EH (cell line): Measurements from ENCODE around the gene BPIFB1.

ENCODE experiments used
- DNase-seq: peaks from one replicate; pipeline ENCODE4 v3.0.0-alpha.2; 2015; ENCODE audit warnings: low read depth

The BPIFB1 gene

DNA sequence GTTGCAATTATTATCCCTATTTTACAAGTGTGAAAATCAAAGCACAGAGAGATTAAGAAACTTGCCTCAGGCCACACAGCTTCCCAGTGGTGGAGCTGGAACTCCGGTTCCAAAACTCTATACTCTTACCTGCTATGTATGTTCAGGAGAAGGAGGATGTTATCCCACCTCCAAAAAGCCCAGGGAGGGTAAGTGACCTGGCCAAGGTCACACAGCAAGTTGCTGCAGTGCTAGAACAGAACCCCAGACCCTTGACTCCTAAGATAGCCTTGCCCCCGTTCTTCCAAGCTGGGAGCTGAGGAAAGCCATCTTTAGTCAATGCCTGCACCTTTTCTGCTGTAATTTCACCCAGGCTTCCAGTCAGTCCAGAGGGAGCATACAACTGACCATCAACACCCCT is 42.3 kb downstream of the BPIFB1 start:
- DNase-seq: no peak

DNA sequence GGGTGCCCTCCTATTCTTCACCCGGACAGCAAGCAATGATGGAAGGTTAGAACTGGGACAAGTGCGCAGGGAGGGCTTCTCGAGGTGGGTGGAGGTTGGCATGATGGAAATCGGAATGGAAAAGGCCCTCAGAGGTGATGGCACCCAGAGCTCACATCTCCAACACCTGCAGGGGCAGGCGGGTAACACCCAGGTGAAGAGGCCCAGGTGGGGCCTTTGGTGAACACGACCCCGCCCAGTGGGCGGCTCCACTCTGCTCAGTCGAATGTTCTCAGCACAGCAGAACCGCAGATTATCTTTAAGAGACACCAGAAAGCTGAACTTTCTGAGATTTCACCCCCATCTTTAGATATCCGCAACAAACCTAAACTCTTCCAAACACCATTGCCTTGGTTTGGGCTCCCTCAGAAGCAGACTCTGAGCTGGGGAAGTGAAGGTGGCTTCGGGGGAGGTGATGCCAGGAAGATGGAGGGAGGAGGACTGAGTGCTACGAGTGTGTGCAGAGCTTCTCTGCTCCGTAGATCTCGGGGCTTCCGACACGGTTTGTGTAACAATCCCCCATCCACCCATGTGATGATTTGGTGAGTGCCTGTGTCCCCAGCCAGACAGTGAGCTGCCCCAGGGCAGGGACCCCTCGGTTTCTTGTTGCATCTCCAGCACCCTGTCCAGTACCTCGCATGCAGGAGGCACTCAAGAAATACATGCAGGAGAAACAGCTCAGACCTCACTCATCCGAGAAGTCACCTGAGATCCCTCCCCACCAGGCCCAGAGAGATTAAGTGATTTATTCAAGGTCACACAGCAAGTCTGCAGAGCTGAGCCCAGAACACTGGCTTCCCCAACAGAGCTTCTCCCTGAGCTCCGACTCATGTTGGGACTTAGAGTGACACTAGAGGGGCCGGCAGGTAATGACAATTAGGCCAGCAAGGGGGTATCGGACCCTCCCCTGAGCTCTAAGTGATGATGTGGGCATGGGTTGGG is 45.4 kb downstream of the BPIFB1 start:
- no peak for DNase-seq

DNA sequence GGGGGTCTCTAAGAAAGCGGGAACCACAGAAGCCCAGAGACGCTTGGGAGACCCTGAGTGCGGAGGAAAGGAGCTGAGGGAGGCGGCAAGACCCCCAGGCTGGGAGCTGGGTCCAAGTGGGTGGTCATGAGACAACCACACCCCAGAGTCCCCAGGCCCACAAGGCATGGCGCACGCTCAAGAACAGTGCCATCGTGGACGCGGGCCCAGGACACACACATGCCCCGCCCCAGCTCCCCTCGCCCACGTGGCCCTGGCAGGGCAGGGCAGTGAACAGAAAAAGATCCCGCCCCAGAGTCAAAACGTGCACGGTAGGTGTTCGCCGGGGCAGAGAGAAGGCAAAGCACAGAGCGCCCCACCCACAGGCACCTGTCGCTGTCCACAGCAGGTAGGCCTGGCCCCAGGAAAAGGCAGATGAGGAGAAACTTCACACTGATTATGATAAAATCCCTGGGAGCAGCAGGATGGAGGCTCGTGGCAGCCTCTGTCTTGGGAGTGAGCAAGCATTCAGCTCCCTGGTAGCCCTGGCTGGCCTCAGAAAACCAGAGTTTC is 50.0 kb downstream of the BPIFB1 start:
- no peak for DNase-seq

DNA sequence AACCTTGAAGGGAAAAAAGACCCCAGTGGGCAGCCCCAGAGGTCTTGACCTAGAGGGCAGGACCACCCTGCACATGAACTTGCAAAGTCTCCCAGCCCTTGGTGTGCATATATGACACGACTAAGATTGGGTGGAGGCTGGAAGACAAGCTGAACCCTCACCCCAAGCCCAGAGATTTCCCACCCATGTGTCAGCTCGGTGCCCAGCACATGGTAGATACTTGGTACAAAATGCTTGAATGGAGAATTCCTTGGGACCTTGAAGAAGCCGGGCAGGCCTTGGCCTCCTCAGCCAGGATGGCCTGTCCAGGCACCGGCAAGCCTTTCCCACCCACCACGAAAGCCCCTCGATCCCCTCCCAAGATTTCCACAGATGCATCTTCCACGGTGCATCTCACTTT is 50.6 kb downstream of the BPIFB1 start:
- no peak for DNase-seq

DNA sequence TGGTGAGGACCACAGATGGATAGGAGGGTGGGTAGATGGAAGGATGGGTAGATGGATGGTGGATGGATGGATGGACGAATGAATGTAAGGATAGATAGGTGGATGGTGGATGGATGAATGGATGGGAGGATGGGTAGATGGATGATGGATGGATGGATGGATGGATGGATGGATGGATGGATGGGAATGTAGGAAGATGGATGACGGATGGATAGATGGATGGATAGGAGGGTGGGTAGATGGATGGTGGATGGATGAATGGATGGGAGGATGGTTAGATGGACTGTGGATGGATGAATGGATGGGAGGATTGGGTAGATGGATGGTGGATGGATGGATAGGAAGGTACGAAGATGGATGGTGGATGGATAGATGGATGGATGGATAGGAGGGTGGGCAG is 51.1 kb downstream of the BPIFB1 start:
- no peak for DNase-seq

DNA sequence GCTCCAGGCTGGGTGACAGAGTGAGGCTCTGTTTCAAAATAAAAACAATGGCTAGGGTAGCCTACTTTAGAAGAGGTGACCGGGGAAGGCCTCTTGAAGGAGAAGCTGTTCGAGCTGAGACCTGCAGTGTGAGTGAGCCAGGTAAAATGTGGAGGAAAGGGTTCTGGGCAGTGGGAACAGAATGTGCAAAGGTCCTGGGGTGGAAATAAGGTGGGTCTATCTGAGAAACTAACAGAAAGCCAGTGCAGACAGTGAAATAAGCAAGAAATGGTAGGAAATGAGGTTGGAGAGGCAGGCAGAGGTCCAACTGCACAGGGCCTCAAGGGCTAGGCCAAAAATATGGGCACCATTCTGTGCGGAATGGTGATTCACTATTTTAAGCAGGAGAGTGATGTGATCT is 53.4 kb downstream of the BPIFB1 start:
- no peak for DNase-seq

DNA sequence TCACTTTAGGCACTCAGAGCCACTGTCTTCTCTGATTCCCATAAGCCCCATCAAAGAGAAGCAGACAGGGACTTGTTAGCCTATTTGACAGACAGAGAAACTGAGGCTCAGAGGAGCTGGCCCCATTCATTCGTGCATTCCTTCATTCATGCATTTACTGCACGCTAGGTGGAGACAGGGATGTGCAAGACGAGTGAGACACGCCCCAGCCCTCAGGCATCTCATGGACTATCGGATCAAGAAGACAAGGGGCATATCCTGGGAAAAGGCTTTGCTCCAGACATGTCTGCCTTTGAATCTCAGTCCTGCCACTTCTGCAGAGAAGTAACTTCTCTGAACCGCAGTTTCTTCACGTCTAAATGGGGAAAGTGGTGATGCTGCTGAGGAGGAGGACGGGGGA is 54.1 kb downstream of the BPIFB1 start:
- DNase-seq: peak; percentile 12

DNA sequence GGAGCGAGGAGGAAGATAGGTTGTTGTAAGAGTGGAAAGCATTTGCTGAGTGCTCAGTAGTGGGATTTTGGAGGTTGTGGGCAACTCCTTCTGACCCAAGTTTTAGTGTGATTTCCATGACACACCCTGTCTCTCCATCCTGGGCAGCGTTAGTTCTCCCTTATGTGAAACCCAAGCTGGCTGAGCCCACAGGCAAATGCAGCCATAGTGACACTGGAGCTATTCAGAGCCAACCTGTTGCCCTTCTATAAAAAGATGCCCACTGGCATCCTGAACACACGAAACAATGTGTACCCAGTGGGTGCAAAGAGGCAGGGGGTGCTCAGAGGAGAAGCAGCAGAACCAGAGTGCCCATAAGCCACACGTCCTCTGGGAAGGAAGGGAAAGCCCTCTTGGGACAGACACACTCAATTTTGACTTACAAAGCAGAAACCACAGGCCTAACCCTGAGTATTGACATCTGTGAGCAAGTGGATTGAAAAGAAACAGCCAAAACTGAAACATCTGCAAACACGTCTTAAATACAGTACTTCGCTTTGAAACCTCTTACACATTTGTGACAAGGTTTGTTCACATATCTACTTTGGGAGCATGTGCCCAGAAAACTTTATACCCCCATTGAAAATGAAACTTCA is 54.6 kb downstream of the BPIFB1 start:
- no peak for DNase-seq

DNA sequence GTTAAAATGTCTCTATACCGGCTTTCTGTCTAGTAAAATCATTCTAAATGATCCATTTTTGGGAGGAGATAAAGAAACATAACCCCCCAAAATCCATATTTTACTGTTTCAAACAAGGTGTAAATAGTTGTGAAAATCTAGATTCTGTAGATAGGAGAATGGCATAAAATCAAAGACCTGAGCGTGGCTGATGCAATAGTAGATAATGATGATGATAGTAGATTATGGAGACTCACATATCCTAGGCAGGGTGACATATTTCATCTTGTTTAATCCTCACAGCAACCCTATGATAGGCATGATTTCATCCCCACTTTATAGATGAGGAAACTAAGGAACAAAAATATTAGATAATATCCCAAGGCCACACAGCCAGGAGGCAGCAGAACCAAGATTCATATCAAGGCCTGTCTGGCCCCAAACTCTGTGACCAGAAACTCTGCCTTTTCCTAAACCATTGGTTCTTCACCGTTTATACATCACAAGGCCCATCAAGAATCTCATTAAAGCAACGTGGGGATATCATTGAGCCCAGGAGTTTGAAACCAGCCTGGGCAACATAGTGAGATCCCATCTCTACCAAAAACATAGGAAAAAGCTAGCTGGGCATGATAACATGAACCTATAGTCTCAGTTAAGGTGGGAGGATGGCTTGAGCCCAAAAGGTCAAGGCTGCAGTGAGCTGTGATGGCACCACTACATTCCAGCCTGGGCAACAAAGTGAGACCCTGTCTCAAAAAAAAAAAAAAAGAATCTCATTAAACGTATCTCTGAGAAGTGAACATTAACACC is 55.6 kb downstream of the BPIFB1 start:
- no peak for DNase-seq

DNA sequence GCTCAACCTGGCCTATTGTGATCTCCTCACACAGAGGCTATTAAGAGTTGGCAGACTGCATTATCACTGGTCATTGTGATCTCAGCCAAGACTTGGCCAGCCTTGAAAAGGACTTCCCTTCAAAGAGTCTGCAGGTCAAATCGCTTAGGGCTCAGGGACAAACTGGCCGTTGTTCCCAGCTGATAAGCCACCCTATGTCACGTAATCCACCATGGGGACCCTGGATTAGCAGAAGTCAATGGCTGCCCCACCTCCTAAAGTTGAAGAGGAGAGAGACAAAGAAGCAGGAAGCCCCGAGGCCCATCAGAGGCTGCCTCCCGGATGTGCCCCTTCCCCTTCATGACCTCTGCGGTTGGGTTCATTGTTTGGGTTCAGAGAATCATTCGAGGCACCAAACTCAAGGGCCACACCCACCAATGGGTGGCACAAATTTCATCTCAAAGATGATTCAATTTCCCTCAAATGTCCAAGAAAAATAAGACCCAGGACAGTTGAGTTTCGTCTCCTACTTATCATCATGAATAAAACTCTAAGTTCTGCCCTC is 56.6 kb downstream of the BPIFB1 start:
- no peak for DNase-seq

DNA sequence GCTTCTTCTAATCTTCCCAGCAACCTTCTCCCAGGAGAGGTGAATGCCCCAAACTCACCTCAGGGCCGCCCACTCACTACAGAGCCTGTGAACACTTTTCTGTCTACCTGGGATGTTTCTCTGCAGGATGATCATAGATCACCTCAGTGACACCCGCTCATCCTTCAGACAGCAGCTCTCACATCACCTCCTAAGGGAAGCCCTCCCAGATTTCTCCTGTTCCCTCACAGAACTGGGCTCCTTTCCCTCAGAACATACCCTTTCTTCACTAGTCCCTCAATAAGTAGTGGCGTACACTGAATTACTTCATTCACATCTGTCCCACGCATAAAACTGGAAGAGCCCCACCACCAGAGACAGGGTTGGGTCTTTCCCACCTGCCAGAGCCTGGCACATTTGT is 60.5 kb downstream of the BPIFB1 start:
- no peak for DNase-seq

DNA sequence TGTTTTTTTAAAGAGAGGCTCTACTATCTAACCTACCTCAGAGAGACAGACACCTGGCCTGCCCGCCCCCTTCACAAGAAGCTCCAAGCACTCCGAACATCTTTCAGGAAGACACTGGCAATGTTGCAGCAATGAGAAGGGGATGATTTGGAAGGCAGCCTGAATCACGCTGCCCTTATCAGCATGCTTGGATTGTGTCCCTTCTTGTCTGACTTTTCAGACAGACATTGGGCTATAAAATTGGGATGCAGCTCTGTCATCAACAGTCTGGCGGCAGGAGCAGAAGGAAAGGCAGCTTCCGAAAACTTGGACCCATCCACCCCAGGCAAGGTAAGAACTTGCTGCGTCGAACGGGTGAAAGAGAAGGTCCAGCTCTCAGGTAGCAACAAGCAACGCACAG is 62.3 kb downstream of the BPIFB1 start:
- DNase-seq: no peak

DNA sequence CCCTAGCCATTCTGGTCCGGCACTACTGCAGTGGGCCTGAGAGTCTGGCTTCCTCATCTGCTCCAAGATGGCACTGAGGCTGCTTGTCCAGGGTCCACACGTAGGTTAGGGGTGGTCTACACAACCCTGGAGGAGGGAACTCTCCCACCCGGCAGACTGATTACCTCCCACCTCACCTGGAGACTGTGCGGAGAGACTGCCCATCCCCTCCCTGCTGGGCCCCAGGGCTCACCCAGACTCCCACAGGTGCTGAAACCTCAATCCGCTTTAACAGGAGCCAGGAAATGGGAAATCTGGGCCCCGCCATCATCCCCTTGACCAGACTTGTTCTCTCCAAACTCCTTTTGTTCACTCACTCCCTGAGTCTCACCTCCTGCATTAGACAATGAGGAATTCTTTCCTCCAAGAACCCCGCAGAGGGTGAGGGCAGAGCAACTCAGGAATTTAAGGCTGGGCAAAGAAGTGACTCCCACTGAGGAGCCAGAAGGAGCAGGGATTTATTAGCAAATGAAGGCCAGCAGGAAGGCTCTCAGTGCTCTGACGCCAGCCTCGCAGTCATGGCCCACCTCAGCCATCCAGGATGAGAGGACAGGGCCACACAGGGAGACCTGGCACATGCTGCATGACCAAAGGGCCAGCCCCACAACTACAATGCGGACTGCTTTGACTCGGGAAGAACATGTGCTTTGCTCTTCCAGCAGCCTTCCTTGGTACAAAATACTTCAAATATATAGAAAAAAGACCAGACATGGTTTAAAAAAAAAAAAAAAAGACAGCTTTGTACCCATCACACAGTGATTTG is 65.3 kb downstream of the BPIFB1 start:
- DNase-seq: no peak

DNA sequence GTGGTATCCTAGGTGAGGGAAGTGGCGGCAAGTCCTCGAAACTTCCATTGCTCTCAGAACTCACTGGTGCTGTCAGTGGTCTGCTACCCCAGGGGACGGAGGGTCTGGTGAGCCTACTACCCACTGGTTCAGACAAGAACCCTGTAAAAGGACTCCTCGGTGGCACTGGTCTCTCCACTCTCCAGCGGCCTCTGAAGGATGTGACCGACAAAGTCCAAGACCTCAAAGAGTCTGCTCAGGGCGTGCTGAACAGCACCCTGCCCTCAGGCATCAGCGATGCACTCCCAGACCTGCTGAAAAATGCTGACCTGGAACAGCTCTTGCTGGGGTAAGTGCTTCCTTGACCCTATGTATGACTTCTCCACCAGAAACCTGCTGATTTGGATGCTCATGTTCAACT is 66.5 kb downstream of the BPIFB1 start:
- no peak for DNase-seq

DNA sequence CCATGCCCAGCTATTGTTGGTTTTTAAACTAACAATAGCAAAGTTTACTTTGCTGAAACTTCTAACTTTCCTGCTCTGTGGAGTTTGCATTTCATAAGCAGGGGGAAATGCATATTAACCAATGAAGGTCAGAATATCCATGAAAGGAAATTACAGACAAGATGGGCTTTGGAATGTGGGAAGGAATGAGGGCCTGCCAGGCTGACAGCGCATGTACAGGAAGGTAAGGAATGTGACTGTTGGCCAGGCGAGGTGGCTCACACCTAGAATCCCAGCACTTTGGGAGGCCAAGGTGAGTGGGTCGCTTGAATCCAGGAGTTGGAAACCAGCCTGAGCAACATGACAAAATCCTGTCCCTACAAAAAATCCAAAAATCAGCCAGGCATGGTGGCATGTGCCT is 68.7 kb downstream of the BPIFB1 start:
- peak; percentile 46 for DNase-seq

DNA sequence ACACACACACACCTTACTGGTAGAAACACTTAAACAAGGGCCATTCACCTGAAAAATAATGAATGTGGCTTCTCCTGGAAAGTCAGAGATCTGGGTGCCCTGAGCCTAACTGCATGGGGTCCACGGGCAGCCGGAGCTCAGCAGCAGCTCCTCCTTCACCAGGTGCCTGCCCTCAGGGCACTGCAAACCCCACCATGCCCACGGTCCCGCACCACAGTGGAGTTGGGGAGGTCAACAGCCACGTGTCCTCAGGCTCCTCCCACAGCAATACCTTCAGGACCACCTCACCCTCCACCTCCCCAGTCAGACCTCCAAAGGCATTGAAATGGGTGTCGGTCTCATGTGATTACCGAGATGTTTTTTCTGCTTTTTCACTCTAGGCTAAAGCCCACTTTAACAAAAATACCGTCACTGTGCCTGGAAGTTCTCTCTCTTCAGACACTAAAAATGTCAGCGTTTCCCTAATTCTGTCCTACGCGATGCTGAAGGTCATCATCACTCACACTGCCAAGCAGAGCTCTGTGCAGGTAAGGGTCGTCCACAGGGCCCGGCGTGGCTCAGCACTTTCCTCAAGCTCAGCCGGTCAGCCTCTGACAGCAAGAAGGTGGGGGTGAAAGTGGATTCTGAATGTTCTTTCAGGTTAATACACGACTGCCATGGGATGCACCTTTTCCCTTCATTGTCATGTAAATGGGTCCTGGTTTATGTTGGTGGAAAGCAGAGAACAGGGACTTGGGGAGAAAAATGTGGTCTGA is 69.4 kb downstream of the BPIFB1 start:
- DNase-seq: no peak

DNA sequence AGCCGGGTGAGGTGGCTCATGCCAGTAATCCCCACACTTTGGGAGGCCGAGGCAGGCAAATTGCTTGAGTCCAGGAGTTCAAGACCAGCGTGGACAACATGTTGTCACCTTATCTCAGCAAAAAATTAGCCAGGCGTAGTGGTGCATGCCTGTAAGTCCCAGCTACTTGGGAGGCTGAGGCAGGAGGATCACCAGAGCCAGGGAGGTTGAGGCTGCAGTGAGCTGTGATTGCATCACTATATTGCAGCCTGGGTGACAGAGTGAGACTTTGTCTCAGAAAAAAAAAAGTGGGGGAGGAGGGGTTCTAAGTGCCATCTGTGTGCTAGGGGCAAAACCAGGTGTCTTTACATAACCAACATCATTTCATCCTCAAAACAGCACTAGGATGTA is 70.0 kb downstream of the BPIFB1 start:
- DNase-seq: no peak
